NCI-H2081 (cell line): ENCODE measurements around the gene DCLK3.

Experiments used
- DNase-seq, 2 experiments: peaks; one replicate each; lab custom pipeline; 2025; lab: John Stamatoyannopoulos, UW

The DCLK3 gene, protein sequence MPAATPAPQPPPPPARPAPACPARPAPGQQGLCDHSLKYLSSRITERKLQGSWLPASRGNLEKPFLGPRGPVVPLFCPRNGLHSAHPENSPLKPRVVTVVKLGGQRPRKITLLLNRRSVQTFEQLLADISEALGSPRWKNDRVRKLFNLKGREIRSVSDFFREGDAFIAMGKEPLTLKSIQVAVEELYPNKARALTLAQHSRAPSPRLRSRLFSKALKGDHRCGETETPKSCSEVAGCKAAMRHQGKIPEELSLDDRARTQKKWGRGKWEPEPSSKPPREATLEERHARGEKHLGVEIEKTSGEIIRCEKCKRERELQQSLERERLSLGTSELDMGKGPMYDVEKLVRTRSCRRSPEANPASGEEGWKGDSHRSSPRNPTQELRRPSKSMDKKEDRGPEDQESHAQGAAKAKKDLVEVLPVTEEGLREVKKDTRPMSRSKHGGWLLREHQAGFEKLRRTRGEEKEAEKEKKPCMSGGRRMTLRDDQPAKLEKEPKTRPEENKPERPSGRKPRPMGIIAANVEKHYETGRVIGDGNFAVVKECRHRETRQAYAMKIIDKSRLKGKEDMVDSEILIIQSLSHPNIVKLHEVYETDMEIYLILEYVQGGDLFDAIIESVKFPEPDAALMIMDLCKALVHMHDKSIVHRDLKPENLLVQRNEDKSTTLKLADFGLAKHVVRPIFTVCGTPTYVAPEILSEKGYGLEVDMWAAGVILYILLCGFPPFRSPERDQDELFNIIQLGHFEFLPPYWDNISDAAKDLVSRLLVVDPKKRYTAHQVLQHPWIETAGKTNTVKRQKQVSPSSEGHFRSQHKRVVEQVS

DNA sequence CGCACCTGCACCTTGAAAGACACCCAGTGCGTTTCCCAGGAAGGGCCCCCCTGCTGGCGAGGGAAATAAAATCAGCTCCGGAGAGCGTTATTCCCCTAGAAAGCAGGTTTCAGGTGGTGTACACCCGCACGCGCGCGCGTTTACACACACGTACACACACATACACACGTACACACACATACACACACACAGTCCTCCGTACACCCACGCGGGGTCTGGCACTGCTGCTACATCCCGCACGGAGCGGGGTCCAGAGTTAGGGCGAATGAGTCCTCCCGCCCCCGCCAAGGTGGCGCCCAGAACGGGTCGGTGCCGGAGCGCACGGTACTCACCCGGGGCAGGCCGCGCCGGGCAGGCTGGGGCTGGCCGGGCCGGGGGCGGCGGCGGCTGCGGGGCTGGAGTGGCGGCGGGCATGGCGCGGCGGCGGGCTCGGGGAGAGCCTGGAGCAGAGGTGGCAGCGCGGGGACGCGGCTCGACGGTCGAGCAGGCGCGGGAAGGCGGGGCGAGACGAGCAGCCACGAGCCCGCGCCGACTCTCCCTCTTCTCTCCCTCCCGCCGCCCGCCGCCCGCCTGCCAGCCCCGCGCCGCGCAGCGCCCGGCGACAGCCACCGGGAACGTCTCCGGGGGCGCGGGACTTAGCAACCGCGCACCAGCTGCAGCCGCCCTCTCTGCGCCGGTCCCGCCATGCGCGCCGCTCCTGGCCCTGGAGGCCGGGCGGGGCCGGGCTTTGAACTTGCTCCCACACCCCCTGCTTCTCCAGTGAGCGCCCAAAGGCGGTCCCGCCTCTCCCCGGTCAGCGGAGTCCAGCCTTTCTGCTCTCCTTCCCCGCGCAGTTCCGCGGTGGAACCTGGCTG is at the start of gene DCLK3:
Gene DCLK3 (minus strand): TSS at position 704 of the 854 bp plus-strand sequence. CDS start 290 bp downstream, at position 414.
- peak; percentile 17 to 39 for DNase-seq

DNA sequence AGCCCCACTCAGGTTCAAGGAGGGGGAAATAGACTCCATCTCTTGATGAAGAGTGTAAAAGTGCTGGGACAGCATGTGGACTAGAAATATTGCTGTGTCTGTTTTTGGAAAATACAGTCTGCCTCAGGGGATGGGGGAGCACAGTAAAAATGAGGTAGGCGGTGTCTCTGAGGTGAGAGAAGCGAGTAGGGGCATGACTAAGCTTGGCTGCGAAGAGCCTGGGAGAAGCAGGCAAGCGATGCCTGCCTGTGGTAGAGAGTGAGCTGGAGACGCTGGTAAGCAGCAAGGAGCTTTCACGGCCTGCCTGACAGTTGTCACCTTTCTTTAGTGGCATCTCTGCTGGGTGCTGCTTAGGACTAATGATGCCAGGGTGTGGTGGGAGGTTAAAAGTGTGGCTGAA is 49.0 kb upstream of the DCLK3 start:
- no peak for DNase-seq

DNA sequence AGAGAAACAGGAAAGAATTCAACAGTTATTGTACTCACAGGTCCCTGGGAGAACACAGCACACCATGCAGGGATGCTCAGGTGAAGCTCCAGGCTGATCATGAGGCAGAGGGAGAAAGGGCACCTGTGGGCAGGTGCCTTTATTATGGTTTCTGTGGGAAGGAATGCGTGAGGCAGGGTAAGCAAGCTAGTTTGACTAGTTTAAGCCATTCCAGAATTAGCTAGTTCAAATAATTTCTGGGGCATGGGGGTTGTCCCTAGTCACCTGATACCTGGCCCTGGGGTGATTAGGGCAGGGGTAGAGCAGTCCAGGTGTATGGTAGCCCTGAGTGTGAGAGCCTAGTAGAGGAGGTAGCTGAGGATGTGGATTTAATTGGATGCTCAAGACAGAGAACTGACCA is 47.9 kb upstream of the DCLK3 start:
- no peak for DNase-seq

DNA sequence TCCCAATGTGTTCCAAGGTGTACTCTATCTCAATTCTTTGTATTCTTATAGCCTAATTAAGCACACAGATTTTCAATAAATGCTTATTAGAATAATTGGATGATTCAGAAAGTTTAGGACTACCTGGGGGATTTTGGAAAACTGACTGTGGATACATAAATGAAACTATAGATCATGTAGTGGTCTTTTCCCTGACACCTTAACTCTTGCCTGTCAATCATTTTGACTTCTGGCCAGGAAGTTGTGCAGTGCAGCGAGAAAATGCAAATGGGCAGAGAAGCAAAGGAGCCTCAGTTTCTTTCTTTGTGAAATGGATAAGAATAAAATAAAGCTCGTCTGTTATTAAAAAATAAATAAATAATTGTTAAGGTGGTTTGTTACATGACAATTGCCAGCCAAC is 47.4 kb upstream of the DCLK3 start:
- no peak for DNase-seq

DNA sequence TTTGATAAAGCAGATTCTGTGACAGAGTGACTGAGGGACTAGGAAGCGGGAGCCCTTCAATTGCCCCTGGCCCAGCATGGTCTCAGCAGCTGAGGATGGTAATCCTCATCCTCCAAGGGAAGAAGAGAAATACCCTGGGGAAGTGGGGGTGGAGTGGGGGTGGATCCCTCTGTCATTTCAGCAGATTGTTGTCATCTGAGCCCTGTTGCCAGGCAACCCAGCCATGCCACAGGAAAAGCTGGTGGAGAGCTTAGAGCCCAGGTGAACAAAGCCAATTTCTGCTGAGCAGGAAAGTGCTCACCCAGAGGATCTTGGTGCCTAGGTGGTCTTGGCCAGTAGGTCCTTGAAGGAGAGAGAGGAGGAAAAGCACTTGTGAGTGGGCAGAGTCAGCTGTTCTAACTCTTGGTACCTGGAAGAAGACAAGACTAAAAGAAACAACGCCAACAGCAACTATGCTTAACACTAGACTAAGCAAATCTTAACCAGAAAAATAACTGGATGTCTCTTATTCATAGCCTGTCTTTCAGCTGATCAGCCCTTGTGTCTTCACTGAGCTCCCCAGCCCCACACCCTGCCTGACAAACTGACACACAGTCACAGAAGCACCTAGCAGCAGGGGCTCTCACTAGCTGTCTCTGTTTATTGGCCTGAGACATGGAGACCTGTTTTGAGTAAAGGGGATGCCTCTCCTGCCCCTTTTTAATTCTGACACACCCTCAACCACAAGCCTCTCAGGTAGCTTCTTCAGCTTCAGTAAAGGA is 40.1 kb upstream of the DCLK3 start:
- DNase-seq = peak; percentile 20 to 26

DNA sequence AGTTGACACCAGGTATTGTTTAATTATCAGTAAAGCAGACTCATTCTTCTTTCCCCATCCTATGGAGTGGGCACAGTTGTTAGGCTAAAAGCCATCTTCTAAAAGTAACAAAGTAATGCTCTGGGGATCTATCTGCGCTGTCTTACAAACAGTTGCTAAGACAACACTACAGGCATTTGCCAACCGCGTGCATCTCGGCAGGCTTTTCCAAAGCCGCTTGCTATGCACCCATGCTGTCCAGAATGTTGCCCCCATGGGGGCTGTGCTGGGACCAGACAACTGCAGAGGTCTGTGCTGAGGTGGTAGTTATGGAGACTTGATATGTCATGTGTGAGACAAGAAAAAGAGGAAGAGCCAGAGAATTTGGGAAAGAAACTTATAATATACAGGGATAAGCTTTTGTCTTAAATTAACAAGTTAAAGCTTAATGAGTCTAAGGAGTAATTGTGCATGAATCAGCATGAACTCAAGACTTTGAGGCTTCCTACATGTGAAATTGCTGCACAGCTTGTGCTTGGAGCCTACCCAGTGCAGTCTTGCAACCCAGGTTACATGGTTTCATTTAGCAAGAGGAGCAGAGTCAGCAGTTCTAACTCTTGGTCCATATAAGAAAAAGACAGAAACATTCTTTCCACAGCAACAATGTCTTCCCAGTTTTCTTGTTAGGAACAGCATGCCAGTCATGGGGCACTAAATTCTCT is 38.9 kb upstream of the DCLK3 start:
- DNase-seq = no peak

DNA sequence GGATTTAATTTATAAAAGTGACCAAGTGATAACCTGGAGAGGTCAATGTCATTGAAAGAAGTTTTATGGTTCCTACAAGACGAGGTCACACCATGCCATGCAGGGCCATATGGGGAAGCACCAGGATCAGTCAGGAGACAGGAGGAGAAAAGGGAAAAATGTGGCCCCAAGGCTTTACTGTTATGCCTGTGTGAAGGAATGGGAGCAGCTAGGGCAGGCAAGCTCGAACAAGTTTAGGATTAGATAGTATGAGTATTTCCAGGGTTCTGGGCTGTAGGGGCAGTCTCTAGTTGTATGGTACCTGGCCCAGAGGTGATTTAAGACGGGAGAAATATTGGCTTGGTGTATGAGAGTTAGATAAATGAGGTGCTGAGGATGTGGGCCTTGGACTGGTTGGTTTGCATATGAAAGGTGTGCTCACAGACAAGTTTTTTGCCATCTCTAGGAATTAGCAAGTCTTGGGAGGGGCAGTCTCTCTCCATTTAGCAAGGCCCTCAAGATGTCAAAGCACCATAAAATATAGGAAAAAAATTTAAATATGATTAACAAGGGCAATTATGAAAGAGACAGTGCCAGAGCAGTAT is 36.3 kb upstream of the DCLK3 start:
- DNase-seq = no peak

DNA sequence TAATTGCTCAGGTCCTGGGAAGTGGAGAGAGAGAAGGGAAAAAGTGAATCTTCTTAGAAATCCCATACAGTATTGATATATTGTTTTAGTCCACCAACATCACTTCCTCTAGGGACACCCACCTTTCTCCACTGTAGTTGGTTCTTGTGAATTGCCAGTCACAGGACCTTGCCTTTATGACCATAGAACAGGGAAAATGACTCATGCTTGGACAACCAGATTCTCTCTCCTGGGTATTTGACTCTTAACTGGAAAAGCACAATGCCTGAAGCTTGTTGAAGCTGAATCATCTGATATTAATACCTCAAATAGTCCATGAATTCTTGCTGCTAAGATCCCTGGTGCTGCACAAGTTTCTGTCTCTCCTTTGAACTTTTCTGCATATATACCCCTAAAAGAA is 32.5 kb upstream of the DCLK3 start:
- DNase-seq = no peak

DNA sequence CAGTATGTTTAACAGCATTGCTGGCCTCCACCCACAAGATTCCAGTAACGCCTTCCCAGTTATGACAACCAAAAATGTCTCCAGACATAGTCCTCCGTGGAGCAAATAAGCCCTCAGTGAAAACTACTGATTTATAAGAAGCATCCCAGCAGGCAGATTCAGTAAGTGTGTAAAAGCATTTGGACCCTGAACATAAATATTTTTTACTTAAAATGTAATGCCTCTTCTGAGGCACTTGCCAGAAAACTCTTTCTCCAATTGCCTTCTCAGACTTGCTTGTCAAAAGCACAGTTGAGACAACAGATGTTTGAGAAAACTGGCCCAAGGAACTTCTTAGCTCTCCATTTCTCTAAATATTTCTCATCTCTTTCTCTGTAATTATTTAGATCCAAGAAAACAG is 31.8 kb upstream of the DCLK3 start:
- no peak for DNase-seq

DNA sequence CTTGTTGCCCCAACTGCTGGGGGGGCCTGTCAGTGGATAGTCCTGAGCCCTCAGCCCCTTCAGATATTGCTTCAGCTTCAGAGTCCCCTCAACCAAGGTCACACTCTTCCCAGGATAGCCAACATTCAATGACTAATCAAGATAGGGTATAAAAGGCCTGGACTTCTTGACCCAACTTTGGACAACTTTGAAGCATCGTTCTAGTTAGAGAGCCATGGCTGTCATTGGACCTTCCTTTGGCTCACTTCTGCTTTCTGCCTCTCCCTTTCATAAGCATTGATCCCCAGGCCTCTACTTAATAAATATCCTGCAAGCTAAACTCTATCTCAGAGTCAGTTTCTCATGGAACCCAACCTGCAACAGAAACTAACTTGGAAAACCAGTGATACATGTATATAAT is 31.3 kb upstream of the DCLK3 start:
- DNase-seq = no peak

DNA sequence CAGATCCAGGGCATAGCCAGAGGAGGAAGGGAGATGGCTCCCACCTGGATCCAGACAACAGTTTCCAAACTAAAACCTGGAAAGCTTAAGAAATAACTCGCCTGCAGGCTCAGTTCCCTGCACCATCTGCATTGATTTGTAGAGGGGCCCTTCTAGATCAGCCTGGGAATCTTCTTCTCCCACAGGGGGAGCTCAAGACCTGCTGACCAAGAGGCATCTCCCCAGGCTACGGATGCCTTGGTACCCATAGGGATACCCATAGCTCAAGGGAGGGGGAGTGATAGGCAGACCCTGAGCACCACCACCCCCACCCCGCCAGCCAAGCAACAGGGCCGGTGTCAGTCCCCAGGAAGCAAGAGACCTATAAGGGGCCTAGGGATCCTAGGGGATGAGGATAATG is 28.0 kb upstream of the DCLK3 start:
- peak in 1 of 2 experiments; percentile 3 for DNase-seq

DNA sequence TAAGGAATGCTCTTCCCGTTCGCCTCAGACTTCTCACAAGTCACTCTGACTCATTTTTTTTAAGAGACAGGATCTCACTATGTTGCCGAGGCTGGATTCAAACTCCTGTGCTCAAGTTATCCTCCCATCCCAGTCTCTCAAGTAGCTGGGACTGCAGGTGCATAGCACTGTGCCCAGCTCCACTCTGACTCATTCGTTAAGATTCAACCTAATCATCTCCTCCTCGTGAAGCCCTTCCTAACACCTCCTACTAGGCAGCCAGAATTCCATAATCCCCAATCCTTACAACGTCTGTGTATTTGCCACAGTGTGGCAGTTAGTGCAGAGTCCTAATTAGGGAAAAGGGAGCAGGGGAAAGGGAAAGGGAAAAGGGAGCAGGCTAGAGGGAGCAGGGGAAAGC is 26.4 kb upstream of the DCLK3 start:
- no peak for DNase-seq

DNA sequence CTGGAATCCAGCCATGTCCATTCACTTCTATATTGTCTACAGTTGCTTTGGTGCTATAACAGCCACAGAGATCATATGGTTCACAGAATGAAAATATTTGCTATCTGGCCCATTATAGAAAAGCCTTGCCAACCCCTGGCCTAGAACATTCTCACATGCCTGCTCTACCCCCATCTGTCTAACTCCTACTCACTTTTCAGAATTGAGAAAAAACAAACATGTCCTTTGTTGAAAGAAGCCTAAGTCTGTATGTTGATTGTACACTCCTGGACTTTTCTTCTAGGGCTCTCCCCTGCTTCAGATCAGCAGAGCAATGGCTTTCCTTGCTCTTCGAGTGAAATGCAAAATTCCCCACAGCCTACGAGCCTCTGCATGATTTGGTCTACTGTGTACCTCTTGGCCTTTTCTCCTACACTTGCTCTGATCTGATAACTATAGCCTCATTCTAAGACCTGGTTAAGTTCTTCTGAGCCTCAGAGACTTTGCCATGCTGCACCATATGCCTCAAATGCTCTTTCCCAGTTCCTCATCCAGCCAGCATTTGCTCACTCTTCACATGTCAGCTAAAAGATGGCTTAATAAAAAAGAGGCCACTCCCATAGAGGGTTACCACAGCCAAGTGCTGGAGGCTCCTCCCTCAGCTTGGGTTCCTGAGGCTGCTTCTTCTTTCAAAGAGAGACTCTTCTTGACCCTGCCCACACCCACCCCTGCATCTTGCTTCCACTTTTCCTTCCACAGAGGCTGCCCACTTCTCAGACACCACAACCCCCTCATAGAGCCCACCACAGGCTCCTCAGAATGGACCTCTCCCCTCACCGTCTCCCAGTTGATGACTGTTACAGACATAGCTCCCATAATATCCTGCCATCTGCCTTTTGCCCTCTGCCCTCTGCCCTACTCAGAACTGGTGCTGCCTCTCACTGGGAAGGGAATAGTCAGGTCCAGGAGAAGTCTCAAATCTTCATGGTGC is 22.9 kb upstream of the DCLK3 start:
- no peak for DNase-seq

DNA sequence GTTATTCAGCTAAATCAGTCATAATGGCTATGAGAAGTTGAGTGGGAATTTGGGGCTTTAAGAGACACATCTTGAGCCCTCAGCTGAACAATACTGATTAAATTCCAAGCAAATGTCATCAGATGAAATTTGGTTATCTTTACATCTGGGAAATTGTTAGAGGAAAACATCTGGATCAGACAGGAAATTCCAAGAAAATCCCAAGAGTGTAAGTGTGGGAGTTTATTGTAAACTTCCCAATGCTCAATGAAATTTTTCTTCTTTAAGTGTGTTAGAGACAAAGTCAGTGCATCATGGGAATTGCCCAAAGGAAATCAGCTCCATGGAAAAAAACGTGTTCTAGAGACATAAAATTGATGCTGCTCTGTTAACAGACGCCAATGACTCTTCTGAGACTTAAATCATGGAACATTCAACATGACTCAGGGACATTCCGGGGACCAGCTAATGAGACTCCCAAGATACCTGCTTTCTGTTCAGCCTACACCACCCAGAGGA is 19.8 kb upstream of the DCLK3 start:
- DNase-seq = no peak

DNA sequence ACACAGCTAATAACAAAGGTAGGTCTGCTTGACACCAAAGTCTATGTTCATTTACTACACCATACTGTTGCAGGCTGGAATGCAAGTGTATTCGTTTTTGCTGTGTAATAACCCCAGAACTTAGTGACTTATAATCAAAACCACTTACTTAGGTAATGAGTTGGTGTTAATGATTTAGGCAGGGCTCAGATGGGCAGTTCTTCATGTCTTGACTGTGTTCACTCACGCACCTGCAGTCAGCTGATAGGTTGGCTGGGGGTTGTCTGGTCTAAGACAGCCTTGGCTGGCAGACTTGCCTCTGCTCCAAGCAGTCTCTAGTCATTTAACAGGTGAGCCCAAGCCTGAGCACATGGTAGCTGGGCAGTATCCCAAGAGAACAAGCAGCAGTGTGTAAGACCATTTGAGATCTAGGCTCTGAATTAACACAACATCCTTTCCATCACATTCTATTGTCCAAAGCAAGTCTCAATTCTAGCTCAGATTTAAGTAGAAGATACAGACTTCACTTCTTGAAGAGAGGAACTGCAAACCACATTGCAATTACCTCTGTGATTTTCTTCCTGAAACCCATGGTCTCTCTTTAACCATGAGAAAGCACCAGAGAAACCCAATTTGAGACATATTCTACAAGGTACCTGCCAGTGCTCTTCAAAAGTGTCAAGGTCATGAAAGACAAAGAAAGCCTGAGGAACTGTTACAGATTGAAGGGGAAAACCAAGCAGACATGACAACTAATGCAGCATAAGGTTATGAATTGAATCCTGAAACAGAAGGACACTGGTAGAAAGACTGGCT is 13.3 kb upstream of the DCLK3 start:
- DNase-seq = no peak

DNA sequence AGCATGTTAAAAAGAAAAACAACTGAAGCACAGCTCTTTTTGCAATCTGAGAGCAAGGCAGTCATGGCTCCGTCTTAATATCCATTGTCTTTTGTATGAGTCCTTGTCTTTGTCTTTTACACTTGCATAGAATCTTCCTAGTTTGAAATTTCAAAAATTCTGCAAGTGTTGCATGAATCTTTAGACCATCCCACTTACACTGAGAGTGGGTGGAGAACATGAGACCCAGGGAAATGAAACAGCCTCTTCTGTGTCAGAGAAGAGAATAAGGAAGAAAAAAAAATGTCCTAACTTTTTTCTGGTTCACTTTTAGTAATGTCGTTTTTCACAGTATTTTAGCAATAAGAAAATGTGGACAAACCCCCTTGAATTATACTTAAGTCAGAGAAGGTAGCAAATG is 12.1 kb upstream of the DCLK3 start:
- DNase-seq = no peak

DNA sequence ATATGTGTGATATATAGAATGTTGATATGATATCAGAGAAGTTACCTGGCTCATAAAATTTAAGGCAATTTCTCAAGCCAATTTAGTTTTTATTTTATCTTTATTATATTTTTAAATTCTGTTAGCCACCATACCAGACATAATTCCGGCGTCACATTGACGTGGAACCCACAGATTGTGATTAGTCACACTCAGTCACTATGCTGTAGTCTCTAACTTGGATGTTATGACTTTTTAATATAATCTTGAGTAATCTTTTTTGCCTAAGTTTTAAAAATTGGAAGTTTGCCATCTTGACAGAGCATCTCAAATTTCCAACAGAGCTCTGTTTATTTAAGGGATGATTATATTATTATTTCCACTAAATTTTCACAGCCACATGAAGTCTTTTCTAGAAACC is 9.7 kb upstream of the DCLK3 start:
- DNase-seq = no peak

DNA sequence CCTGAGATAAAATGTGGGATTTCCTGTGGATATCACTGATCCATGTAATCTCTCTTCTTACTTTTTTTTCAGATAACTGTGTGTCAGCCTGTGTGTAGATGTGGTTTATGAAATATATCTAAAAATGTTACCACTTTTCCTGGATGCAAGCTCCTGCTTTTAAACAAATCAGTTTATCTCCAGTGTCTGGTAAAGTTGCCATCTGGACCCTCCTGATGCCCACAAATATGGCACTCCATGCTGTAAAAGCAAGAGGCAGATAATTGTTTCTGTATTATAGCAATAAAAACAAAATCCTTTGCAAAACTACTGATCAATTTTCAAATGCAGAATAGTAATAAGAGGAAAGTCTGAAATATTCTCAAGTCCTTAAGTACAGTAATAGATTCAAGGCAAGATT is 7.6 kb upstream of the DCLK3 start:
- no peak for DNase-seq
